Measurements from ENCODE around the gene CCN5. TPM values are rescaled to one million over a fixed set of nuclear protein-coding genes. Genes with fewer than 3 reads are reported as not detected.
A peak's percentile ranks its signal among the peaks of the same experiment; 100 is the strongest.

Gene CCN5
- total and polyA plus RNA-seq, 8 donors = 0.29 to 20.8 (median 0.48) TPM

DNA sequence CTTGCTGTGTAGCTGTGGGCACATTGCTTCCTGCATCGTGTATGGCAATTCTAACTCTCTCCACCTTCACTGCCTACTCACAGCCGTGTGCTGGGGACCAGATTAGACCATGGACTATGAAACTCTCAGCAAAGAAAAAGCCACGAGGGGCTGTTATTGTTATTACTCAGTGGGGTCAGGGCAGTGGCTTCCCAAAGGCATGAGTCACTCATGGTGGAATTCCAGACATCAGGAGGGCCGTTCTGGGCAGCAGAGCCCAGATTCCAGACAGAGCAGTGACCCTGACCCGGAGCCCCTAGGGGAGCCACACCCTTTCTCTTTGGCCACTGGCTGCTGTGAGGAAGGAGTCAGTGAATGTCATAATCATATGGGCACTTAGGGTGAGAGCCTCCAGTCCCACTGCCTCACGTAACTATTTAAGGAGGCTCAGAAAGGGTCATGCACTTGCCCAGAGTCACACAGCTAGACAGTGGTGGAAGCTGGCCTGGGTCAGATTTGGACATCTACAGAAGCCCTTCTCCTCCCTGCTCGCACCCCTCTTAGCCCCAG lies 22.2 kb upstream of the CCN5 start:
- peaks cover 4 to 15% of the 10 kb centered on the region in 2 donors for H3K4me1 ChIP-seq
- TF ChIP-seq, protein P1, sequence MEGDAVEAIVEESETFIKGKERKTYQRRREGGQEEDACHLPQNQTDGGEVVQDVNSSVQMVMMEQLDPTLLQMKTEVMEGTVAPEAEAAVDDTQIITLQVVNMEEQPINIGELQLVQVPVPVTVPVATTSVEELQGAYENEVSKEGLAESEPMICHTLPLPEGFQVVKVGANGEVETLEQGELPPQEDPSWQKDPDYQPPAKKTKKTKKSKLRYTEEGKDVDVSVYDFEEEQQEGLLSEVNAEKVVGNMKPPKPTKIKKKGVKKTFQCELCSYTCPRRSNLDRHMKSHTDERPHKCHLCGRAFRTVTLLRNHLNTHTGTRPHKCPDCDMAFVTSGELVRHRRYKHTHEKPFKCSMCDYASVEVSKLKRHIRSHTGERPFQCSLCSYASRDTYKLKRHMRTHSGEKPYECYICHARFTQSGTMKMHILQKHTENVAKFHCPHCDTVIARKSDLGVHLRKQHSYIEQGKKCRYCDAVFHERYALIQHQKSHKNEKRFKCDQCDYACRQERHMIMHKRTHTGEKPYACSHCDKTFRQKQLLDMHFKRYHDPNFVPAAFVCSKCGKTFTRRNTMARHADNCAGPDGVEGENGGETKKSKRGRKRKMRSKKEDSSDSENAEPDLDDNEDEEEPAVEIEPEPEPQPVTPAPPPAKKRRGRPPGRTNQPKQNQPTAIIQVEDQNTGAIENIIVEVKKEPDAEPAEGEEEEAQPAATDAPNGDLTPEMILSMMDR (IDR thresholded peaks at IDR 0.05) = no peak
- H3K36me3 ChIP-seq = no peaks in the 10 kb centered on the region
- H3K27me3 ChIP-seq = no peaks in the 10 kb centered on the region
- intact Hi-C loops (cut with DNase I) = no loop called here
- H3K9me3 ChIP-seq = no peaks in the 10 kb centered on the region
- H3K4me3 ChIP-seq = no peak overlapping the region
- DNase-seq (peak in 1 of 4 donors; percentile 66), ATAC-seq (peak; percentile 89)
- H3K27ac ChIP-seq = peak overlapping the region in 1 of 2 donors; percentile 75

GRCh38 chr20:44693627-44694026 lies 21.5 kb upstream of the CCN5 start:
- ATAC-seq = no peak
- intact Hi-C loops (cut with DNase I) = no loop called here

GRCh38 chr20:44694159-44694558 lies 21.0 kb upstream of the CCN5 start:
- Histone ChIP-seq H3K27me3 (no peaks in the 10 kb centered on the region), H3K27ac (no peak overlapping the region), H3K4me3 (no peak overlapping the region), H3K36me3 (no peaks in the 10 kb centered on the region), H3K4me1 (peaks cover 4 to 15% of the 10 kb centered on the region in 2 donors), H3K9me3 (no peaks in the 10 kb centered on the region)
- TF ChIP-seq, protein P1 (IDR thresholded peaks at IDR 0.05) = no peak
- DNase-seq (no peak), ATAC-seq (no peak)
- intact Hi-C loops (cut with DNase I) = no loop called here

More at GRCh38 chr20:44693627-44694026, 21.5 kb upstream of the CCN5 start:
- H3K4me3 ChIP-seq = no peak overlapping the region
- H3K36me3 ChIP-seq = no peaks in the 10 kb centered on the region
- no peak for DNase-seq
- no peaks in the 10 kb centered on the region for H3K27me3 ChIP-seq
- TF ChIP-seq, protein P1 (IDR thresholded peaks at IDR 0.05) = no peak
- H3K4me1 ChIP-seq = peaks cover 4 to 15% of the 10 kb centered on the region in 2 donors
- H3K27ac ChIP-seq = peak overlapping the region in 1 of 2 donors; percentile 75
- H3K9me3 ChIP-seq = no peaks in the 10 kb centered on the region

GRCh38 chr20:44695295-44695673 lies 19.9 kb upstream of the CCN5 start:
- Histone ChIP-seq H3K27me3 (no peaks in the 10 kb centered on the region), H3K4me1 (peaks cover 4 to 15% of the 10 kb centered on the region in 2 donors), H3K4me3 (no peak overlapping the region), H3K27ac (no peak overlapping the region), H3K36me3 (no peaks in the 10 kb centered on the region), H3K9me3 (no peaks in the 10 kb centered on the region)
- intact Hi-C loops (cut with DNase I) = no loop called here
- TF ChIP-seq, protein P1 (IDR thresholded peaks at IDR 0.05) = no peak
- no peak for ATAC-seq
- DNase-seq = no peak

- ATAC-seq (no peak), DNase-seq (no peak)
- H3K9me3 ChIP-seq = no peaks in the 10 kb centered on the region
- TF ChIP-seq, protein P1 (IDR thresholded peaks at IDR 0.05) = no peak
- H3K4me3 ChIP-seq = no peak overlapping the region
- H3K27ac ChIP-seq = no peak overlapping the region
- peaks cover 4 to 16% of the 10 kb centered on the region in 2 donors for H3K4me1 ChIP-seq
- no peaks in the 10 kb centered on the region for H3K27me3 ChIP-seq
- intact Hi-C loops (cut with DNase I) = no loop called here
- H3K36me3 ChIP-seq = no peaks in the 10 kb centered on the region
Observed at GRCh38 chr20:44695674-44696300, 19.4 kb upstream of the CCN5 start.
